Middle frontal gyrus (tissue), 1 donor: ENCODE data around the gene CERCAM.
"Not testable (repeated sequence)": the region's sequence is repeated elsewhere in the genome, so short reads cannot be mapped to it uniquely, and the experiment has no call there.

Experiments used
- DNase-seq: peaks from one replicate; pipeline ENCODE4 v3.0.0-alpha.2; 2015; ENCODE audit warnings: low spot score; ENCODE audit errors: extremely low spot score

The CERCAM gene

DNA sequence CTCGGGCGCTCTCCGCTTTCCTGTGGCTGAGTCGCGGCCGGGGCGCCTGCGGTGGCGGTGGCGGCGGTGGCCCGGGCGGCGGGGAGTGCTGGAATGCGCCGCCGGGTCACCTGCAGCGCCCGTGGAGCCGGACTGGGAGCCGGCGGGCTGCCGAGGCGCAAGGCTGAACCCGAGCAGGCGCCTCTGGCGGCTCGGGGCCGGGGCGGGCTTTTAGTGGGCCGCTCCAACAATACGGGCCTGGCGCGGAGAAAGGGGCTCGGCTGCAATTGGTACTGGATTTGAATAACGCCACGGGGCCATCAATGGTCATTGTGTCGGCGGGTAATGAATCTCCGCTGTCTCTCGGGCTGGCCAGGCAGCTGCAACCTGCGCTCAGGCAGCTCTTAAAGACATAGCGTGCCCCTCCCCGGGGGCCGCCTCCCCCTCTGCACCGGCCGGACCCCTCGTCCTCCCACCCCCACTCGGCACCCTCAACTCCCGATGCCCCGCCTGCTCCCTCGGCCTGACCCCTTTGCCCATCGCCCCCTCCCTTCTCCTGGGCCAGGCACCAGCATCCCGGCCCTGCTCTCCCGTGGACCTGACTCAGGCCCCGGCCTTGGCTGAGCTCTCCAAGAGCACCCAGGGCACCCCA lies 27.4 kb upstream of the CERCAM start:
- no peak for DNase-seq

DNA sequence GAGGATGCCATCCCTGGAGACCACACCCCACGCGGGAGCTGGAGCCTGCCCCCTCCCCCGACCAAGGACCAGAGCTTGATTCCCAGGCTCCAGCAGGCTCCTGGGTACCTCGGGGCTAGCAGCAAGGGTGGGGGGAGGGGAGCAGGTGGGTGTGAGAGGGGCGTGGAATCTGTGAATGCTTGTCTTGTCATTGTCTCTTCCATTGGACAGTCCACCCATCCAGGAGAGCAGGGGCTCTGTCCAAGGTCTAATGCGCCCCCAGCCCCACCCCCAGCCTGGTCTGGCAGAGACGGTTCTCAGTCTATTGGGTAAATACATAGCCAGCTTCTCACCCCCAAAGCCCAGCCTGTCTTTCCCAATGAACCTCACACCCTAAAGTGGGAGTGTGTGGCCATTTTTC lies 26.7 kb upstream of the CERCAM start:
- no peak for DNase-seq

GRCh38 chr9:128394379-128395168 lies 26.1 kb upstream of the CERCAM start:
- DNase-seq: no peak

DNA sequence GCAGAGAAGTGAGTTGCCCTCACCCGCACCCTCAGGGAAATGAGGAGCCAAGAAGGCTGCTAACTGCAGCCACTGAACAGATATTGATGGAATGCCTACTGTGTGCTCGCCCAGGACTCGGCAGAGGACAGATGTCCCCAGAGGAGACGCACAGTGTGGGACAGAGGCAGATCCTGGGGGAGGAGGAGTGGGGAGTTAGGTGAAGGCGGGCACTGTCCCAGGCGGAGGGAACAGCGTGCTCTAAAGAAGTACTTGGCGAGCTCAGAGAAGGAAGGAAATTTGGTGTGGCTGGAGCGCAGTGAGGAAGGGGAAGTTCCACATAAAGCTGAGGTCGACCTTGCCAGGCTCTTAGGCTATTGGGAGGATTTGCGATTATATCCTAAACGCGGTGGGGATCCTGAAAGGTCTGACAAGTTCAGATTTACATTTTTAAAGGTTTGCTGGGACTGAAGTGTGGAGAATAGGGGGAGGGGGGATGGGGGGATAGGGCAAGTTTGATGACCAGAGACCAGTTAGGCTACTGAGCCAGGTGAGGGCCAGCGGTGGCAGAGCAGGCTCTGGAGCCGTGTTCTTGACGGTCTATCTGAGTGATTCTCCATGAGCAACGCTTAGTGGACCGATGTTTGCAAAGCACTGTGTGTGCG lies 23.6 kb upstream of the CERCAM start:
- no peak for DNase-seq

DNA sequence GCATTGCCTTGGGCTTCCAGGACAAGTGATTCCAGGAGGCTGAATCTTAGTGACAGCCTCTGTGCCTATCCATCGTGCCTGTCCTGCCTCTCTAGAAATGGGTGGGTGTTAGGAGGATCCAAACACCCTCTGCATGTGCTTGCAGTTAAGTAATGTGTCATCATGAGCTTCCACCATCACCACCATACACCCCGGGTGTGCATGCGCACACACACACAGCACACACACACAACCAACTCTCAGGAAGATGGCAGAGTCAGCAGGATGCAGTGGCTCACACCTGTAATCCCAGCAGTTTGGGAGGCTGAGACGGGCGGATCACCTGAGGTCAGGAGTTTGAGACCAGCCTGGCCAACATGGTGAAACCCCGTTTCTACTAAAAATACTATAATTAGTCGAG lies 22.8 kb upstream of the CERCAM start:
- DNase-seq: no peak

GRCh38 chr9:128399861-128400260 lies 20.8 kb upstream of the CERCAM start:
- no peak for DNase-seq

DNA sequence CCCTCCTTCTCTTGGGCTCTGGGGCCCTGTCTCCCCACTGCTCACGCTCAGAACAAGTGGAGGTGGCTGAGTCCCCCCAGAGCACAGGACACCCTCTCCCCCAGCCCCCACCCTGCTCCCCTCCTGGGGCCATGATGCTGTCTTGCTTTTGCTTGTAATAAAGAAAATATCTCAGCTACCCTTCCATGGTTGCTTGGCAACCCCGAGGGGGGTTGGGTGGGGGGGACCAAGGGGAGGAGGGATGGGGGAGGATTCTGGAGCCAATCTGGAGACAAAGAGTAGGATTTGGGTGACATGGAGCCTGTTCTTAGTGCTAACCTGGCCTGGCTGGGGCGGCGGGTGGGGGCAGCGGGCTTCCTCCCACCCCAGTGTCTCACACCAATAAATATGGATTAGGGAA lies 16.1 kb upstream of the CERCAM start:
- no peak for DNase-seq

DNA sequence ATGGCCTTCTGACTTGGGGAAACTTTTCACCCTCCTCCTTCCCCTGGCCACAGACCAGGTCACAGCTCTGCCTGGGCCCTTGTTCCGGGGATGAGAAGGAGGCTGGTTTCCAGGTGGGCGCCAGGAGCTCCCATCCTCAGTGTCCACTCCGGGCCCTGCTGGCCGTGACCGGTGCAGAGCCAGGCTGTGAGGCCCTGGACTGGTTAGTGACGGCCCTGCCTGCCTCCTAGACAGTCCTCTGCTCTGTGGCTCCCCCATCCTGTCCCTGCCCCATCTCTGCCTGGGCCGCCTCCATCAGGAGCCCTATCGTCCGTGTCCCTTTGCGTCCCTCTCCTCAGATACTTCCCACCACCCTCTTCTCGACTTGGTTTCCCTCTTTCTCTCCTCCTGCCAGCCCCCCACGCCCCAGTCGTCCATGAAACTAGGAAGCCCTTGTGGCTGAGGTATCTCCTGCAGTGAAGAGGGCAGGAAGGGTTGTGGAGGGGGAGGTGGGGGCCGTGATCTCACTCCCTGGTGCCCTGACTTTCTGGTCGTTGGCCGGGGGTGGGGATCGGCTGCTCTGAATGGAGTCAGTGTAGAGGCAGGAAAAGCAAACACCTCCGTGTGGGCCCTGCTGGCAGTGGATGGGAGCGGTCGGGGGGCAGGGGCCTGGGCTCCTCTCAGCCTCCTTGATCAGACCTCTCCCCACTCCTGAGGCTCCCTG lies 15.4 kb upstream of the CERCAM start:
- no peak for DNase-seq

- no peak for DNase-seq
These were observed 14.9 kb upstream of the CERCAM start for GRCh38 chr9:128405780-128406171.

- DNase-seq: no peak
These were observed 13.7 kb upstream of the CERCAM start for GRCh38 chr9:128406848-128407391.

GRCh38 chr9:128408963-128409431 lies 11.7 kb upstream of the CERCAM start:
- peak; percentile 72 for DNase-seq

DNA sequence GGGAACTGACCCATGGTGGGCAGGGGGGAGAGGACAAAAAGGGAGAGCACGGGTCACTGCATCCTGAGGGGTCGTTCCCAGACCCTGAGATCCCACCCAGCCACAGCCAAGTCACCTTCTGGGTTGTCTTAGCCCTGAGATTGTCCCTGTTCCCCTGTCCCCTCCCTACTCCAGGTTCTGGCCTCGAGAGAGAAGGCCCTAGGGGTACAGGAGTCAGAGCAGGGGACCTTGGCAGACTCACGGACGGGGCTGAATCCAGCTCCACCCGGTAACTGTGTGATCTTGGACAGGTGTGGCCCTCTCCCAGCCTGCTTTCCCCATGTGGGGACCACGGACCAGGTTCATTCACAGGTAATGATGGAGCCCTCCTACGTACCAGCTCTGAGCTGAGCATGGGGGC lies 11.2 kb upstream of the CERCAM start:
- DNase-seq: no peak

GRCh38 chr9:128409978-128410377 lies 10.7 kb upstream of the CERCAM start:
- no peak for DNase-seq

DNA sequence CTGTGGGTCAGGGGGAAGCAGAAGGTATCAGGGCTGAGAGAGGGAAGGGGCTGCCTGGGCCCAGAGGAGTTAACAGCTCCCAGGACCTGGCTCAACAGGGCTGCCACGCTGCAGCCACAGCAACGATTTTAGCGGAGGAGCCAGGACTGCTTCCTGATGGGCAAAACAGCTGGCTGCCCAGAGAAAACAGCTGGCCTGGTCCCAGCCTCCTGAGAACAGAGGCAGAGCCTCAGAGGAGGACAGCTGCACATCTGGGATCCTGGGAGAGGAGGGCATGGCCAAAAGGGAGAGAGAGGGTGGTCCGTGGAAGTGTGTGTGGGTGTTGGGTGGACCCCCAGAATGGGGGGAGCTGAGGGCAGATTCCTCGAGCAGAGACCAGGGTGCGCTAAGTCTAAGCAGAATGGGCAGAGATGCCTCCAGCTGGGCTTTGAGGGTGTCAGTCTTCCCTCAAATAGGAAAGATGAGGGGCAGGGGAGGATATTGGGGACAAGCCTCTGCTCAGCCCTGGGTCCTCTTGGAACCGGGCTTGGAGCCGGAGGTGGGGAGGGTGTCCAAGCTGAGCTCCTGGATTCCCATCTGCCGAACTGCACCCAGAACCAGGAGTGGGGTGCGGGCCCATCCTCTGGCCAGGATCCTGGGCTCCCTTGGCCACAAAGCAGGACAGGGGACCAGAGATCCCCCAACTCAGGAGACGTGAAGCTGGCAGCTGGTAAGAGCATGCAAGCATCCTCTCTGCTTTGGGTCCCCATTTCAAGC lies 9.1 kb upstream of the CERCAM start:
- no peak for DNase-seq

GRCh38 chr9:128412120-128412790 lies 8.4 kb upstream of the CERCAM start:
- DNase-seq: peak; percentile 81

- not testable (repeated sequence) for DNase-seq
These were observed 6.9 kb upstream of the CERCAM start for GRCh38 chr9:128413728-128414127.

DNA sequence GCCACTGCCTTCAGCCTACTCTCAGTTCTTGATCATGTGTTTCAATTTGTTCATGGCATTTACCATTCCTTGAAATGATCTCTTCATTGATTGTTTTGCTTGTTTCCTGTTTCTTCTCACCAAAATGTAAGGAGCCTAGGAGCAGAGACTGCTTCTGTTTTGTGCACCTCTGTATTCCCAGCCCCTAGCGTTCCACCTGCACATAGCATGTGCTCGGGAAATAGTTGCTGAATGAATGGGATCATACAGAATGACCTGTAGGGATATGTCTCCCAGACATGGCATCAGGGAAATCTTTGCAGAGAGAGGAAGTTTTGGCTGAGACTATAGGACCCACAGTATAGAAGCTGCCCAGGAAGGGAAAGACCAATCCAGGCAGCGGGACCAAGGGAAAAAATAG lies 6.2 kb upstream of the CERCAM start:
- DNase-seq: no peak

DNA sequence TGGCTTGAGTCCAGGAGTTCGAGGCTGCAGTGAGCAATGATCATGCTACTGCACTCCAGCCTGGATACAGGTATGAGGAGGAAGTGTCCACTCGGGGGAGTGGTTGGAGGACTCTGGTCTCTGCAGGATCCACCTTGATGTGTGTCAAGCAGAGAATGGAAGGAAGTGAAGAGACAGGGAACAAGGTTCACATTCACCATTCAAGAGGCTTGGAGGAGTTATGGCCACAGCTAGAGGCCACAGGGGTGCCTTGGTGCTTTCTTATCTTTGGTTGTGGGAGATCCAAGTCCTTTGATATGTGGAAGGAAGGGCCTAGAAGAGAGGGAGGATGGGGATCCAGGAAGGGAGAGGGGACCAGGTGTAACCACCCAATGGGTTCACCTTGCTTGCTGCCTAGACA lies 5.4 kb upstream of the CERCAM start:
- DNase-seq: no peak

- no peak for DNase-seq
These were observed 4.6 kb upstream of the CERCAM start for GRCh38 chr9:128416014-128416413.

DNA sequence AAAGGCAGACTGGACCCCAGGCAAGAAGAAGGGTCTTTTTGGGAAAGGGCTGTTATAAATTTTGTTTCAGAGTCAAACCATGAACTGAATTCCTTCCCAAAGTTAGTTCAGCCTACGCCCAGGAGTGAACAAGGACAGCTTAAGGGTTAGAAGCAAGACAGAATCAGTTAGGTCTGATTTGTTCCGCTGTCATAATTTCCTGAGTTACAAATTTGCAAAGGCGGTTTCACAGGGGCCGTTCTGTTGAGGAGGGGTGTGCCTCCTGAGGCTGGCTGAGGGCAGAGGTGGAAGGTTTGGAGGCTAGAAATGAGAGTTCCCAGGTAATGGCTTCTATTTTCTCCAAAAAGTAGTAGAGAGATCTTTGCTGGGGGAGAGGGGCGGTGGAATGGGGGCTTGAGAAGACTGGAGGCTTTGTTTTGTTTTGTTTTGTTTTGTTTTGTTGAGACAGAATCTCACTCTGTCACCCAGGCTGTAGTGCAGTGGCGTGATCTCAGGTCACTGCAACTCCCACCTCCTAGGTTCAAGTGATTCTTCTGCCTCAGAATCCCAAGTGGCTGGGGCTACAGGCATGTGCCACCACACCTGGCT lies 4.1 kb upstream of the CERCAM start:
- DNase-seq: no peak
